Activated CD4-positive, alpha-beta T cell treated with anti-CD3 and anti-CD28 coated beads, Interleukin-2, amount 50 U/mL, for 4 hours (primary cell): ENCODE data around the gene HADHB.
"Not testable (repeated sequence)": the region's sequence is repeated elsewhere in the genome, so short reads cannot be mapped to it uniquely, and the experiment has no call there.

Experiments used
- DNase-seq, 2 experiments: peaks; one replicate each; pipeline ENCODE4 v3.0.0-alpha.2; 2020

Gene HADHB

GRCh38 chr2:26298638-26299393, 54.1 kb downstream of the HADHB start:
- DNase-seq: peak; percentile 21 to 30

GRCh38 chr2:26299471-26300101, 54.8 kb downstream of the HADHB start:
- DNase-seq: peak in 1 of 2 experiments; percentile 10

- no peak for DNase-seq
Observed at GRCh38 chr2:26300234-26300925, 55.6 kb downstream of the HADHB start.

GRCh38 chr2:26302846-26303245, 58.1 kb downstream of the HADHB start:
- DNase-seq: no peak

- not testable (repeated sequence) for DNase-seq
Observed at GRCh38 chr2:26305094-26305493, 60.4 kb downstream of the HADHB start.

- DNase-seq: no peak
Observed at GRCh38 chr2:26305540-26305939, 60.8 kb downstream of the HADHB start.

GRCh38 chr2:26309921-26310320, 65.2 kb downstream of the HADHB start:
- no peak for DNase-seq

- DNase-seq: no peak
Observed at GRCh38 chr2:26312471-26312870, 67.7 kb downstream of the HADHB start.

GRCh38 chr2:26313446-26313845, 68.7 kb downstream of the HADHB start:
- DNase-seq: no peak

GRCh38 chr2:26314243-26314642, 69.5 kb downstream of the HADHB start:
- DNase-seq: no peak

GRCh38 chr2:26316041-26316440, 71.3 kb downstream of the HADHB start:
- DNase-seq: no peak

- no peak for DNase-seq
Observed at GRCh38 chr2:26316845-26317244, 72.1 kb downstream of the HADHB start.

GRCh38 chr2:26317377-26318105, 72.8 kb downstream of the HADHB start:
- no peak for DNase-seq

- no peak for DNase-seq
Observed at GRCh38 chr2:26318950-26319349, 74.2 kb downstream of the HADHB start.

GRCh38 chr2:26324479-26324878, 79.7 kb downstream of the HADHB start:
- DNase-seq: not testable (repeated sequence)

GRCh38 chr2:26324903-26325302, 80.2 kb downstream of the HADHB start:
- DNase-seq: no peak

GRCh38 chr2:26325851-26326250, 81.1 kb downstream of the HADHB start:
- DNase-seq: no peak

GRCh38 chr2:26326514-26326913, 81.8 kb downstream of the HADHB start:
- DNase-seq: no peak

- no peak for DNase-seq
Observed at GRCh38 chr2:26327291-26328272, 82.8 kb downstream of the HADHB start.

- not testable (repeated sequence) for DNase-seq
Observed at GRCh38 chr2:26329083-26329482, 84.3 kb downstream of the HADHB start.

GRCh38 chr2:26330114-26330549, 85.4 kb downstream of the HADHB start:
- DNase-seq: peak; percentile 82 to 84

GRCh38 chr2:26330604-26331003, 85.9 kb downstream of the HADHB start:
- no peak for DNase-seq
